WERI-Rb-1 (cell line): Measurements from ENCODE around the gene CAPNS1.

Experiments used
- DNase-seq: peaks from one replicate; pipeline ENCODE4 v3.0.0-alpha.2; 2020
- H3K27ac ChIP-seq: fragments of 250-450 bp; sonication (Bioruptor Pico); 2 replicates; pipeline ENCODE4 v1.5.1; 2020; ENCODE audit warnings: mild to moderate bottlenecking, moderate library complexity
- H3K27me3 ChIP-seq: fragments of 250-450 bp; sonication (Bioruptor Pico); 2 replicates; pipeline ENCODE4 v1.5.1; 2021; ENCODE audit warnings: mild to moderate bottlenecking, low read depth, moderate library complexity; ENCODE audit not compliant: insufficient read depth, severe bottlenecking
- H3K36me3 ChIP-seq: fragments of 250-450 bp; sonication (Bioruptor Pico); 2 replicates; pipeline ENCODE4 v1.5.1; 2020; ENCODE audit warnings: mild to moderate bottlenecking, moderate library complexity
- H3K4me3 ChIP-seq: 2 replicates; pipeline ENCODE4 v1.5.1; 2011; ENCODE audit warnings: low read depth, mild to moderate bottlenecking, control low read depth, low read length
- H3K9me3 ChIP-seq: fragments of 250-450 bp; sonication (Bioruptor Pico); 2 replicates; pipeline ENCODE4 v1.5.1; 2021; ENCODE audit warnings: mild to moderate bottlenecking, moderate library complexity; ENCODE audit not compliant: severe bottlenecking
- CTCF ChIP-seq: IDR thresholded peaks from 2 replicates; pipeline ENCODE4 v1.5.1; 2011; ENCODE audit warnings: low read depth, mild to moderate bottlenecking, control low read depth, inconsistent platforms, low read length

CAPNS1 gene

DNA sequence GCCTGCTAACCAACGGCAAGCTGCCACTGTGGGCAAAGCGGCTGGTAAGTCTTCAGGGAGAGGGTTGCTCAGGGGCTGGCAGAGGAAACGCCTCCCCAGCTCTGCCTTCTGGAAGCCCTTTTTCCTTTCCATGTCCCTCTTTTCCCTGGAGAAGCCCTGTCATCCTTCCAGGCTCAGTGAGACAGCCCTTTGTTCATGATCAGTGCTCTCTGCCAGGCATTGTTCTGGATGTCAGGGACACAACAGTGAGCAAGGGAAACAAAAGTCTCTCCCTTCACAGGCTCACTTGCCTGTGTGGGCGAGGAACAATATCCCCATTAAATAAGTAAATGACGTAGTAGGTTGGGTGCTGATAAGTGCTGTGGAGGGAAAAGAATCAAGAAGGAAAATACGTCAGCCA lies 42.8 kb upstream of the CAPNS1 start:
- DNase-seq: no peak
- H3K9me3 ChIP-seq: no peaks in the 10 kb centered on the region
- peaks cover 63% of the 10 kb centered on the region for H3K36me3 ChIP-seq
- H3K27ac ChIP-seq: no peak overlapping the region
- H3K4me3 ChIP-seq: no peak overlapping the region
- no peak for TF ChIP-seq CTCF
- H3K27me3 ChIP-seq: no peaks in the 10 kb centered on the region

DNA sequence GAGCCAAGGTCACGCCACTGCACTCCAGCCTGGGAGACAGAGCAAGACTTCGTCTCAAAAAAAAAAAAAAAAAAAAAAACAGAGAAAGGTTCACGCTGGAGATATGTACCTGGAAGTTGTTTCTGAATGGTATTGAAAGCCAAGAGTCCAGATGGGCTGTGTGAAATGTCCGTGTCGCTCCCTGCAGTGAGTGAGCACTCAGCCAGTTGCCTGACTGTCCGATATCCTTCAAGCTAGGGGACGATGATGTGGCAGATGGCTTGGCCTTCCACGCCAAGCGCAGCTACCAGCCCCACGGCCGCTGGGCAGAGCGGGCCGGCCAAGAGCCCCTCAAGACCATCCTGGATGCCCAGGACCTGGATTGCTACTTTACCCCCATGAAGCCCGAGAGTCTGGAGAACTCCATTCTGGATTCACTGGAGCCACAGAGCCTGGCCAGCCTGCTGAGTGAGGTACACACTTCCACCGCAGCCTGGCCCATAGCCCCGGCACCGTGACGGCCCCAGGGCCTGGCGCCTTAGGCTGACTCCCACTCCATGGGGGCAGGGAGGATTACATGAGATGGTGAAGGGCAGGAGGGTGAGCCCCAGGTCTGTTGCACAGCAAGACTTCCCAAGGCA lies 40.6 kb upstream of the CAPNS1 start:
- no peak for DNase-seq
- no peak for TF ChIP-seq CTCF
- H3K27me3 ChIP-seq: no peaks in the 10 kb centered on the region
- no peaks in the 10 kb centered on the region for H3K9me3 ChIP-seq
- H3K4me3 ChIP-seq: no peak overlapping the region
- H3K27ac ChIP-seq: no peak overlapping the region
- peaks cover 69% of the 10 kb centered on the region for H3K36me3 ChIP-seq

GRCh38 chr19:36100476-36100875 lies 39.4 kb upstream of the CAPNS1 start:
- peaks cover 71% of the 10 kb centered on the region for H3K36me3 ChIP-seq
- no peak overlapping the region for H3K4me3 ChIP-seq
- no peak for DNase-seq
- H3K9me3 ChIP-seq: no peaks in the 10 kb centered on the region
- TF ChIP-seq CTCF: no peak
- H3K27ac ChIP-seq: no peak overlapping the region
- H3K27me3 ChIP-seq: no peaks in the 10 kb centered on the region

GRCh38 chr19:36101550-36102327 lies 38.1 kb upstream of the CAPNS1 start:
- Histone ChIP-seq H3K9me3 (no peaks in the 10 kb centered on the region), H3K4me3 (no peak overlapping the region), H3K36me3 (peaks cover 72% of the 10 kb centered on the region), H3K27ac (no peak overlapping the region), H3K27me3 (no peaks in the 10 kb centered on the region)
- no peak for TF ChIP-seq CTCF
- no peak for DNase-seq

DNA sequence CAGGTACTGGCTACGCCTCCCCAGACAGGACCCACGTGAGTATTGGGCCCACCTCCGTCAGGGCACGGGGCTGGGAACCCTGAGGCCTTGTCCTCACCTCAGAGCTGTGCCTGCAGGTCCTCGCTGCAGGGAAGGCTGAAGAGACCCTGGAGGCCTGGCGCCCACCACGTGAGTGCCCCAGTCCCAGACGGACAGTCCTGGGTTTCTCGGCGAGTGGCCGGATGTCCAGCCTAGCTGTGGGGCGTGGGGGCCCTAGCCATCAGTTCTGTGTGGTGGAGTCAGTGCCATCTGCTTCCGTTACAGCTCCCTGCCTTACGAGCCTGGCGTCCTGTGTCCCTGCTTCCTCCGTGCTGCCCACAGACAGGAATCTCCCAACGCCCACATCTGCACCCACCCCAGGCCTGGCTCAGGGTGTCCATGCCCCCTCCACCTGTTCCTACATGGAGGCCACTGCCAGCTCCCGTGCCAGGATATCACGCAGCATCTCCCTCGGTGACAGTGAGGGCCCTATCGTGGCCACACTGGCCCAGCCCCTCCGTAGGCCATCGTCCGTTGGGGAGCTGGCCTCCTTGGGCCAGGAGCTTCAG lies 36.7 kb upstream of the CAPNS1 start:
- H3K9me3 ChIP-seq: no peaks in the 10 kb centered on the region
- no peak for DNase-seq
- H3K4me3 ChIP-seq: no peak overlapping the region
- H3K36me3 ChIP-seq: peaks cover 68% of the 10 kb centered on the region
- no peaks in the 10 kb centered on the region for H3K27me3 ChIP-seq
- TF ChIP-seq CTCF: no peak
- H3K27ac ChIP-seq: no peak overlapping the region
